ENCODE results near the gene POLR2C. TPM values are rescaled to one million over a fixed set of nuclear protein-coding genes. Genes with fewer than 3 reads are reported as not detected.

The POLR2C gene
- polyA plus RNA-seq, 4 donors = 85.0 to 88.9 (median 86.3) TPM

- DNase-seq (ENCODE audit: low read depth in 4 of 4, low spot score in 2 of 4) = no peak
These were observed 38.2 kb downstream of the POLR2C start for GRCh38 chr16:57500578-57501111.

GRCh38 chr16:57501492-57501891 is 39.0 kb downstream of the POLR2C start:
- DNase-seq (ENCODE audit: low read depth in 4 of 4, low spot score in 2 of 4) = no peak

GRCh38 chr16:57502048-57502775 is 39.7 kb downstream of the POLR2C start:
- no peak for DNase-seq (ENCODE audit: low read depth in 4 of 4, low spot score in 2 of 4)

GRCh38 chr16:57503366-57503765 is 40.9 kb downstream of the POLR2C start:
- DNase-seq (ENCODE audit: low read depth in 4 of 4, low spot score in 2 of 4) = no peak

- no peak for DNase-seq (ENCODE audit: low read depth in 4 of 4, low spot score in 2 of 4)
These were observed 41.5 kb downstream of the POLR2C start for GRCh38 chr16:57504001-57504400.

- DNase-seq (ENCODE audit: low read depth in 4 of 4, low spot score in 2 of 4) = no peak
These were observed 42.0 kb downstream of the POLR2C start for GRCh38 chr16:57504491-57504890.

GRCh38 chr16:57505169-57505568 is 42.7 kb downstream of the POLR2C start:
- no peak for DNase-seq (ENCODE audit: low read depth in 4 of 4, low spot score in 2 of 4)

GRCh38 chr16:57507136-57508034 is 44.9 kb downstream of the POLR2C start:
- DNase-seq (ENCODE audit: low read depth in 4 of 4, low spot score in 2 of 4) = no peak

GRCh38 chr16:57508035-57508425 is 45.6 kb downstream of the POLR2C start:
- no peak for DNase-seq (ENCODE audit: low read depth in 4 of 4, low spot score in 2 of 4)

- DNase-seq (ENCODE audit: low read depth in 4 of 4, low spot score in 2 of 4) = no peak
These were observed 46.9 kb downstream of the POLR2C start for GRCh38 chr16:57509231-57509923.

- no peak for DNase-seq (ENCODE audit: low read depth in 4 of 4, low spot score in 2 of 4)
These were observed 47.8 kb downstream of the POLR2C start for GRCh38 chr16:57510016-57510871.

GRCh38 chr16:57512296-57513001 is 50.0 kb downstream of the POLR2C start:
- no peak for DNase-seq (ENCODE audit: low read depth in 4 of 4, low spot score in 2 of 4)

- DNase-seq (ENCODE audit: low read depth in 4 of 4, low spot score in 2 of 4) = peak in 3 of 4 donors; percentile 58 to 79 (median 70)
These were observed 51.1 kb downstream of the POLR2C start for GRCh38 chr16:57513371-57514102.

GRCh38 chr16:57514371-57514770 is 51.9 kb downstream of the POLR2C start:
- DNase-seq (ENCODE audit: low read depth in 4 of 4, low spot score in 2 of 4) = no peak

- no peak for DNase-seq (ENCODE audit: low read depth in 4 of 4, low spot score in 2 of 4)
These were observed 52.5 kb downstream of the POLR2C start for GRCh38 chr16:57514791-57515600.

GRCh38 chr16:57516176-57516725 is 53.8 kb downstream of the POLR2C start:
- no peak for DNase-seq (ENCODE audit: low read depth in 4 of 4, low spot score in 2 of 4)

- no peak for DNase-seq (ENCODE audit: low read depth in 4 of 4, low spot score in 2 of 4)
These were observed 54.3 kb downstream of the POLR2C start for GRCh38 chr16:57516773-57517172.

Data from left renal cortex interstitium (tissue), 4 donors.